GM12878 (cell line): ENCODE data around the gene R3HDM1. TPM values are rescaled to one million over a fixed set of nuclear protein-coding genes. Genes with fewer than 3 reads are reported as not detected.
A peak's percentile ranks its signal among the peaks of the same experiment; 100 is the strongest.

Experiments
- ATAC-seq: fragments of 200-7000 bp; cut with Tn5 transposase; 3 replicates; pipeline ENCODE4 v1.9.1; 2020; ENCODE audit warnings: mild to moderate bottlenecking, moderate library complexity
- BruUV-seq: library from RNA; stranded (reverse); fragments of 400-500 nt; replicated peaks from 2 replicates; lab custom pipeline; 2021; lab: Mats Ljungman, UMichigan
- CTCF ChIA-PET: fragments of 300-600 bp; sonication (Branson Sonifier 250); formaldehyde crosslinking; extraction: SDS; loops from one replicate; lab custom pipeline; 2021; ENCODE audit warnings: inconsistent platforms; lab: Yijun Ruan, JAX
- POLR2A ChIA-PET: fragments of 350-600 bp; formaldehyde crosslinking; extraction: SDS; loops from one replicate; lab custom pipeline; 2021; ENCODE audit warnings: inconsistent platforms; lab: Charles Lee
- RAD21 ChIA-PET: fragments of 300-600 bp; sonication (Branson Sonifier 250); formaldehyde crosslinking; loops from one replicate; lab custom pipeline; 2023; ENCODE audit warnings: antibody characterized with exemption; ENCODE audit not compliant: unreplicated experiment; lab: Charles Lee
- SMC1A ChIA-PET: fragments of 300-600 bp; sonication (Branson Sonifier 250); formaldehyde crosslinking; loops from one replicate; lab custom pipeline; 2023; ENCODE audit not compliant: unreplicated experiment, uncharacterized antibody; lab: Charles Lee
- DNase-seq: peaks from one replicate; pipeline ENCODE4 v3.0.0-alpha.2; 2011; ENCODE audit warnings: low read depth, low spot score
- FAIRE-seq: peaks from 3 replicates; lab custom pipeline; 2011; peaks lifted over from hg19 to GRCh38; lab: Jason Lieb, UNC
- H2AFZ ChIP-seq: 2 replicates; pipeline ENCODE4 v1.6.0; 2011; ENCODE audit warnings: low read depth, low read length, control low read depth; ENCODE audit not compliant: control insufficient read depth
- H3K27ac ChIP-seq: 2 replicates; pipeline ENCODE4 v1.5.1; 2011; ENCODE audit warnings: control low read depth; ENCODE audit not compliant: control insufficient read depth, insufficient read depth
- H3K27me3 ChIP-seq, 2 experiments: replicated peaks in 1 of 2; 2 replicates each; pipeline versions ENCODE4 v1.6.0 to v1.6.1; 2011; ENCODE audit warnings: low read length in 1 of 2; ENCODE audit not compliant: control insufficient read depth in 2 of 2, insufficient read depth in 2 of 2
- H3K36me3 ChIP-seq, 2 experiments: 2 replicates each; pipeline ENCODE4 v1.5.1; 2011; ENCODE audit warnings: low read length in 1 of 2; ENCODE audit not compliant: control insufficient read depth in 2 of 2, insufficient read depth in 2 of 2
- H3K4me1 ChIP-seq: 2 replicates; pipeline ENCODE4 v1.6.1; 2011; ENCODE audit warnings: mild to moderate bottlenecking, low read length, moderate library complexity, mixed read lengths; ENCODE audit not compliant: control insufficient read depth, insufficient read depth
- H3K4me2 ChIP-seq: 2 replicates; pipeline ENCODE4 v1.6.0; 2011; ENCODE audit warnings: control low read depth; ENCODE audit not compliant: control insufficient read depth, insufficient read depth
- H3K4me3 ChIP-seq: fragments of 200-600 bp; sonication (generic); 2 replicates; pipeline ENCODE4 v1.5.1; 2016
- H3K79me2 ChIP-seq: 2 replicates; pipeline ENCODE4 v1.6.0; 2011; ENCODE audit warnings: low read length; ENCODE audit not compliant: control insufficient read depth, insufficient read depth
- H3K9ac ChIP-seq: 2 replicates; pipeline ENCODE4 v1.8.0; 2011; ENCODE audit warnings: low read length, control low read depth, mixed read lengths; ENCODE audit not compliant: control insufficient read depth, insufficient read depth
- H3K9me3 ChIP-seq: replicated peaks from 3 replicates; pipeline ENCODE4 v1.5.1; 2011; ENCODE audit warnings: mild to moderate bottlenecking, low read length; ENCODE audit not compliant: control insufficient read depth, insufficient read depth
- H4K20me1 ChIP-seq: 2 replicates; pipeline ENCODE4 v1.6.0; 2011; ENCODE audit not compliant: control insufficient read depth, insufficient read depth
- BMI1 ChIP-seq: fragments of 450-650 bp; IDR thresholded peaks from 2 replicates; pipeline ENCODE4 v1.6.1; 2016; ENCODE audit warnings: mild to moderate bottlenecking, moderate library complexity, borderline replicate concordance
- CHD4 ChIP-seq: fragments of 200-600 bp; sonication (generic); IDR thresholded peaks from 2 replicates; pipeline ENCODE4 v1.6.1; 2016; ENCODE audit warnings: mild to moderate bottlenecking
- CREB1 ChIP-seq: IDR thresholded peaks from 2 replicates; pipeline ENCODE4 v1.6.1; 2012; ENCODE audit warnings: low read depth, mild to moderate bottlenecking, inconsistent platforms
- FOXK2 ChIP-seq: fragments of 450-650 bp; IDR thresholded peaks from 2 replicates; pipeline ENCODE4 v1.6.1; 2017; ENCODE audit warnings: mild to moderate bottlenecking, moderate library complexity
- HDAC6 ChIP-seq: fragments of 200-600 bp; sonication (generic); IDR thresholded peaks from one replicate; pipeline ENCODE4 v1.8.0; 2017; ENCODE audit warnings: antibody characterized with exemption; ENCODE audit not compliant: unreplicated experiment
- IRF4 ChIP-seq: IDR thresholded peaks from 2 replicates; pipeline ENCODE4 v1.6.1; 2011; ENCODE audit warnings: low read depth, low read length
- KDM1A ChIP-seq: fragments of 200-600 bp; sonication (generic); IDR thresholded peaks from 2 replicates; pipeline ENCODE4 v1.6.1; 2016; ENCODE audit warnings: borderline replicate concordance
- PAX5 ChIP-seq: IDR thresholded peaks from 2 replicates; pipeline ENCODE4 v1.6.1; 2011; ENCODE audit warnings: low read depth, low read length, borderline replicate concordance
- SREBF2 ChIP-seq: IDR thresholded peaks from 2 replicates; pipeline ENCODE4 v1.6.1; 2012; ENCODE audit warnings: mild to moderate bottlenecking, low read length
- WGBS: methylation state at CpG from one replicate; pipeline ENCODE4 v1.1.6; 2016; ENCODE audit warnings: low lambda C conversion rate; ENCODE audit not compliant: insufficient replicate concordance, insufficient coverage; ENCODE audit errors: missing lambda C conversion rate; 5-methylcytosine and 5-hydroxymethylcytosine counted together
- in situ Hi-C: fragments of 300-500 bp; cut with MboI; formaldehyde crosslinking; loops from 9 replicates; pipeline ENCODE4 v1.14.3; 2018; ENCODE audit warnings: mixed read lengths
- intact Hi-C: fragments of 100-400 bp; cut with micrococcal nuclease; formaldehyde crosslinking; loops from one replicate; pipeline ENCODE4 v1.14.2; 2022; ENCODE audit not compliant: unreplicated experiment
- polyA plus RNA-seq, 11 experiments: library from polyadenylated mRNA; depleted of rRNA in 4 of 11; unstranded in 6 of 11; stranded (reverse) in 5 of 11; fragments of >200 nt; fragmentation: Nextera tagmentation in 4 of 11; fragmentation: Illumina TruSeq in 1 of 11; extraction: Ambion mirVana in 4 of 11; extraction: Trizol in 1 of 11; gene quantifications; 1 replicate in 1 of 11; 2 replicates in 10 of 11; pipeline versions ENCODE4 v1.2.1 to v1.2.3, GENCODE V29; 2011 to 2016; ENCODE audit warnings: inconsistent platforms in 2 of 11, missing spikeins in 2 of 11, low read depth in 1 of 11
- total RNA-seq, 4 experiments: library from RNA; depleted of rRNA in 3 of 4; stranded (reverse); fragments of >200 nt in 3 of 4; fragmentation: Illumina TruSeq in 1 of 4; extraction: Trizol in 1 of 4; gene quantifications; 2 replicates each; pipeline versions ENCODE4 v1.2.1 to v1.2.3, GENCODE V29; 2013 to 2021

R3HDM1 gene
- total and polyA plus RNA-seq, 10 of the 15 experiments (the other 5 are each of a cell fraction or from before 2014, with no cell fraction given): 16.8 to 89.6 (median 47.7) TPM

GRCh38 chr2:135590619-135591260 lies 59.5 kb downstream of the R3HDM1 start:
- H3K79me2 ChIP-seq: peaks cover 2% of the 10 kb centered on the region
- no peak overlapping the region for H2AFZ ChIP-seq
- H3K36me3 ChIP-seq: no peaks in the 10 kb centered on the region
- CTCF ChIA-PET: interaction anchor here (1.0 to 1.8 kb wide), 6 partner anchors 9 to 191 kb away, joined by 3 to 6 read pairs (median 4); no protein-coding TSS in a partner anchor
- DNase-seq: no peak
- TF ChIP-seq IRF4 (no peak), PAX5 (no peak), KDM1A (no peak), BMI1 (no peak), FOXK2 (no peak), HDAC6 (no peak), CHD4 (no peak), SREBF2 (no peak), CREB1 (no peak)
- 0 out of 2 replicates have a peak overlapping the region, but pooled peaks have one; percentile 25 for H3K4me2 ChIP-seq
- no peaks in the 10 kb centered on the region for H4K20me1 ChIP-seq
- intact Hi-C loops: loop anchor here (10.0 kb wide), 1 partner anchor 586 kb away; no protein-coding TSS in a partner anchor
- H3K4me3 ChIP-seq: no peak overlapping the region
- H3K27me3 ChIP-seq: no peaks in the 10 kb centered on the region
- no peak overlapping the region for H3K27ac ChIP-seq
- RAD21 ChIA-PET: interaction anchor here (1.1 kb wide), 1 partner anchor 119 kb away, joined by 3 read pairs; no protein-coding TSS in a partner anchor
- SMC1A ChIA-PET: interaction anchor here (0.7 to 1.4 kb wide), 6 partner anchors 10 to 165 kb away, joined by 3 to 7 read pairs (median 4); no protein-coding TSS in a partner anchor
- whole genome bisulfite sequencing: 50% methylated on average over 2 of the region's 2 CpGs
- no peak for FAIRE-seq
- POLR2A ChIA-PET: no interaction called here
- peaks cover 4% of the 10 kb centered on the region; the same call in 2 of the 3 replicates for H3K9me3 ChIP-seq
- BruUV-seq: no TSS peak
- no peaks in the 10 kb centered on the region for H3K4me1 ChIP-seq
- ATAC-seq: no peak
- H3K9ac ChIP-seq: no peak overlapping the region
- in situ Hi-C loops: no loop called here
